GM23338 (cell line): ENCODE measurements around the gene ERC2. TPM values are rescaled to one million over a fixed set of nuclear protein-coding genes. Genes with fewer than 3 reads are reported as not detected.

Source experiments
- ATAC-seq: fragments of 200-7000 bp; cut with Tn5 transposase; 3 replicates; pipeline ENCODE4 v1.9.1; 2020
- DNase-seq: peaks from one replicate; pipeline ENCODE4 v3.0.0-alpha.2; 2015; ENCODE audit warnings: low spot score
- H2AFZ ChIP-seq: fragments of 200-600 bp; sonication (generic); 2 replicates; pipeline ENCODE4 v1.8.0; 2016; ENCODE audit warnings: antibody characterized with exemption, mild to moderate bottlenecking, moderate library complexity
- H3F3A ChIP-seq: fragments of 200-600 bp; sonication (generic); replicated peaks from 2 replicates; pipeline ENCODE4 v1.8.0; 2017; ENCODE audit warnings: antibody characterized with exemption, mixed run types, low read depth
- H3K27ac ChIP-seq: fragments of 200-600 bp; sonication (generic); 2 replicates; pipeline ENCODE4 v1.6.1; 2016; ENCODE audit warnings: low read depth
- H3K27me3 ChIP-seq: fragments of 200-600 bp; sonication (generic); 2 replicates; pipeline ENCODE4 v1.8.0; 2016; ENCODE audit warnings: mild to moderate bottlenecking, mixed run types, moderate library complexity; ENCODE audit not compliant: insufficient read depth
- H3K36me3 ChIP-seq: fragments of 200-600 bp; sonication (generic); 2 replicates; pipeline ENCODE4 v1.8.0; 2016; ENCODE audit warnings: mild to moderate bottlenecking; ENCODE audit not compliant: insufficient read depth
- H3K4me1 ChIP-seq: fragments of 200-600 bp; sonication (generic); 2 replicates; pipeline ENCODE4 v1.8.0; 2016; ENCODE audit warnings: mild to moderate bottlenecking, moderate library complexity; ENCODE audit not compliant: insufficient read depth
- H3K4me2 ChIP-seq: fragments of 200-600 bp; sonication (generic); 2 replicates; pipeline ENCODE4 v1.7.1; 2017; ENCODE audit warnings: mixed run types
- H3K4me3 ChIP-seq: fragments of 200-600 bp; sonication (generic); 2 replicates; pipeline ENCODE4 v1.6.1; 2016; ENCODE audit warnings: mixed run types
- H3K79me2 ChIP-seq: fragments of 200-600 bp; sonication (generic); replicated peaks from 2 replicates; pipeline ENCODE4 v1.8.0; 2017; ENCODE audit warnings: mild to moderate bottlenecking; ENCODE audit not compliant: insufficient read depth
- H3K9me2 ChIP-seq: fragments of 200-600 bp; sonication (generic); 2 replicates; pipeline ENCODE4 v1.8.0; 2017; ENCODE audit not compliant: insufficient read depth
- H4K20me1 ChIP-seq: fragments of 200-600 bp; sonication (generic); replicated peaks from 2 replicates; pipeline ENCODE4 v1.8.0; 2017; ENCODE audit warnings: mild to moderate bottlenecking; ENCODE audit not compliant: insufficient read depth
- H3K27ac Mint-ChIP-seq: 2 replicates; pipeline ENCODE4 v1.8.0; 2020; ENCODE audit warnings: inconsistent platforms, mild to moderate bottlenecking, moderate library complexity, mixed read lengths
- H3K27me3 Mint-ChIP-seq: 3 replicates; pipeline ENCODE4 v1.8.0; 2022; ENCODE audit warnings: low read depth, mild to moderate bottlenecking, moderate library complexity, mixed read lengths, inconsistent platforms; ENCODE audit not compliant: insufficient read depth, poor library complexity
- H3K36me3 Mint-ChIP-seq: 3 replicates; pipeline ENCODE4 v1.8.0; 2021; ENCODE audit warnings: low read depth, mild to moderate bottlenecking, inconsistent platforms, moderate library complexity, mixed read lengths
- H3K4me1 Mint-ChIP-seq: 3 replicates; pipeline ENCODE4 v1.8.0; 2020; ENCODE audit warnings: mild to moderate bottlenecking, inconsistent platforms, mixed read lengths
- H3K4me3 Mint-ChIP-seq: 3 replicates; pipeline ENCODE4 v1.8.0; 2021; ENCODE audit warnings: moderate library complexity, mild to moderate bottlenecking, inconsistent platforms, mixed read lengths
- H3K9me3 Mint-ChIP-seq: 3 replicates; pipeline ENCODE4 v1.8.0; 2020; ENCODE audit warnings: moderate library complexity, mild to moderate bottlenecking, inconsistent platforms, mixed read lengths
- CREB1 ChIP-seq: fragments of 250-450 bp; sonication (Bioruptor Pico); IDR thresholded peaks from 2 replicates; pipeline ENCODE4 v1.5.0; 2020; ENCODE audit warnings: low read depth, mild to moderate bottlenecking, moderate library complexity
- EZH2phosphoT487 ChIP-seq: fragments of 200-600 bp; sonication (generic); IDR thresholded peaks from one replicate; pipeline ENCODE4 v1.8.1; 2018; ENCODE audit warnings: antibody characterized with exemption; ENCODE audit not compliant: unreplicated experiment
- JUNB ChIP-seq: IDR thresholded peaks from one replicate; pipeline ENCODE4 v1.6.1; 2016; ENCODE audit warnings: antibody characterized with exemption; ENCODE audit not compliant: unreplicated experiment
- POLR2AphosphoS5 ChIP-seq: IDR thresholded peaks from 2 replicates; pipeline ENCODE4 v1.6.1; 2016; ENCODE audit warnings: antibody characterized with exemption, low read depth
- ZNF331 ChIP-seq: fragments of 250-450 bp; sonication (Bioruptor Pico); IDR thresholded peaks from 2 replicates; pipeline ENCODE4 v1.5.0; 2020; ENCODE audit warnings: low read depth, mild to moderate bottlenecking, moderate library complexity
- polyA plus RNA-seq: library from polyadenylated mRNA; unstranded; fragments of >200 nt; fragmentation: Nextera tagmentation; extraction: Ambion mirVana; gene quantifications from 2 replicates; pipeline ENCODE4 v1.2.1, GENCODE V29; 2016
- total RNA-seq: library from RNA; depleted of rRNA; stranded (reverse); fragments of >200 nt; shearing (Covaris generic); gene quantifications from 2 replicates; pipeline ENCODE4 v1.2.3, GENCODE V29; 2014
- TF ChIP-seq, protein P1 (sequence below), 2 experiments: fragments of 200-600 bp in 1 of 2; sonication (generic) in 1 of 2; conservative IDR thresholded peaks; 2 replicates each; pipeline versions ENCODE4 v1.5.1 to v1.6.1; 2016 to 2017; ENCODE audit warnings: antibody characterized with exemption in 2 of 2, low read depth in 2 of 2, mild to moderate bottlenecking in 2 of 2, moderate library complexity in 1 of 2
- TF ChIP-seq, protein P2 (sequence below): fragments of 250-450 bp; sonication (Bioruptor Pico); IDR thresholded peaks from 2 replicates; pipeline ENCODE4 v1.5.0; 2020; ENCODE audit warnings: mild to moderate bottlenecking, moderate library complexity

ERC2 gene
- total and polyA plus RNA-seq, 2 experiments from 2014 or later, result 11.8 to 13.7 TPM

DNA sequence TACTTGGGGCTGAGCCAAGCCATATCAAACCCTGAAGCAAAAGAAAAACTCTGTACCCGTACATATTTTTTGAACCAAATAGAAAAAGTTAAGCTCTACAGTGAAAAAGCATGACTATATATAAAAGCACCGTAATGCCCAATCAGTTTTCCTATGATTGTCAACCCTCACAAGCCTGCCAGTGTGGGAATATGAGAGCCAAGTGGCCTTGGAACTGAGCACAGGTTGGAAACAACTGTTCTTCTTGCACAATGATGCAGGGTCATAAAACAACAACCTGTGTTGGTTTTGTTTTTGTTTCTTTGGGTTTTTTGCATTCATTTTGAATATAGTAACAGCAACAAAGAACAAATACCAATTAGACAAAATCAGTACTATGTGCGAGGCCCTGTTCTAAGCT lies 3.5 kb upstream of the ERC2 start:
- Mint-ChIP-seq H3K4me1 (peaks cover 24% of the 10 kb centered on the region), H3K9me3 (no peaks in the 10 kb centered on the region), H3K27me3 (peaks cover 2% of the 10 kb centered on the region), H3K27ac (no peak overlapping the region), H3K36me3 (no peaks in the 10 kb centered on the region; the same call in 2 of the 3 replicates), H3K4me3 (no peak overlapping the region)
- Histone ChIP-seq H3K4me2 (no peak overlapping the region), H3K9me2 (0 out of 2 replicates have a peak, but pooled peaks cover 5% of the 10 kb centered on the region), H3K4me3 (no peak overlapping the region), H3K4me1 (peaks cover 16% of the 10 kb centered on the region), H3K27ac (no peak overlapping the region), H3K79me2 (0 out of 2 replicates have a peak, but pooled peaks cover under 1% of the 10 kb centered on the region), H2AFZ (no peak overlapping the region), H3F3A (0 out of 2 replicates have a peak, but pooled peaks cover 5% of the 10 kb centered on the region), H3K36me3 (no peaks in the 10 kb centered on the region), H4K20me1 (no peaks in the 10 kb centered on the region; the same call in 1 of the 2 replicates), H3K27me3 (no peaks in the 10 kb centered on the region)
- DNase-seq (no peak), ATAC-seq (no peak)
- TF ChIP-seq CREB1 (CRISPR knock-in tag) (no peak), ZNF331 (CRISPR knock-in tag) (no peak), EZH2phosphoT487 (no peak), JUNB (no peak), POLR2AphosphoS5 (no peak)
- TF ChIP-seq, protein P1, sequence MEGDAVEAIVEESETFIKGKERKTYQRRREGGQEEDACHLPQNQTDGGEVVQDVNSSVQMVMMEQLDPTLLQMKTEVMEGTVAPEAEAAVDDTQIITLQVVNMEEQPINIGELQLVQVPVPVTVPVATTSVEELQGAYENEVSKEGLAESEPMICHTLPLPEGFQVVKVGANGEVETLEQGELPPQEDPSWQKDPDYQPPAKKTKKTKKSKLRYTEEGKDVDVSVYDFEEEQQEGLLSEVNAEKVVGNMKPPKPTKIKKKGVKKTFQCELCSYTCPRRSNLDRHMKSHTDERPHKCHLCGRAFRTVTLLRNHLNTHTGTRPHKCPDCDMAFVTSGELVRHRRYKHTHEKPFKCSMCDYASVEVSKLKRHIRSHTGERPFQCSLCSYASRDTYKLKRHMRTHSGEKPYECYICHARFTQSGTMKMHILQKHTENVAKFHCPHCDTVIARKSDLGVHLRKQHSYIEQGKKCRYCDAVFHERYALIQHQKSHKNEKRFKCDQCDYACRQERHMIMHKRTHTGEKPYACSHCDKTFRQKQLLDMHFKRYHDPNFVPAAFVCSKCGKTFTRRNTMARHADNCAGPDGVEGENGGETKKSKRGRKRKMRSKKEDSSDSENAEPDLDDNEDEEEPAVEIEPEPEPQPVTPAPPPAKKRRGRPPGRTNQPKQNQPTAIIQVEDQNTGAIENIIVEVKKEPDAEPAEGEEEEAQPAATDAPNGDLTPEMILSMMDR (conservative IDR thresholded peaks at IDR 0.05; ENCODE audit: low read depth in 2 of 2), result no peak
- TF ChIP-seq, protein P2, sequence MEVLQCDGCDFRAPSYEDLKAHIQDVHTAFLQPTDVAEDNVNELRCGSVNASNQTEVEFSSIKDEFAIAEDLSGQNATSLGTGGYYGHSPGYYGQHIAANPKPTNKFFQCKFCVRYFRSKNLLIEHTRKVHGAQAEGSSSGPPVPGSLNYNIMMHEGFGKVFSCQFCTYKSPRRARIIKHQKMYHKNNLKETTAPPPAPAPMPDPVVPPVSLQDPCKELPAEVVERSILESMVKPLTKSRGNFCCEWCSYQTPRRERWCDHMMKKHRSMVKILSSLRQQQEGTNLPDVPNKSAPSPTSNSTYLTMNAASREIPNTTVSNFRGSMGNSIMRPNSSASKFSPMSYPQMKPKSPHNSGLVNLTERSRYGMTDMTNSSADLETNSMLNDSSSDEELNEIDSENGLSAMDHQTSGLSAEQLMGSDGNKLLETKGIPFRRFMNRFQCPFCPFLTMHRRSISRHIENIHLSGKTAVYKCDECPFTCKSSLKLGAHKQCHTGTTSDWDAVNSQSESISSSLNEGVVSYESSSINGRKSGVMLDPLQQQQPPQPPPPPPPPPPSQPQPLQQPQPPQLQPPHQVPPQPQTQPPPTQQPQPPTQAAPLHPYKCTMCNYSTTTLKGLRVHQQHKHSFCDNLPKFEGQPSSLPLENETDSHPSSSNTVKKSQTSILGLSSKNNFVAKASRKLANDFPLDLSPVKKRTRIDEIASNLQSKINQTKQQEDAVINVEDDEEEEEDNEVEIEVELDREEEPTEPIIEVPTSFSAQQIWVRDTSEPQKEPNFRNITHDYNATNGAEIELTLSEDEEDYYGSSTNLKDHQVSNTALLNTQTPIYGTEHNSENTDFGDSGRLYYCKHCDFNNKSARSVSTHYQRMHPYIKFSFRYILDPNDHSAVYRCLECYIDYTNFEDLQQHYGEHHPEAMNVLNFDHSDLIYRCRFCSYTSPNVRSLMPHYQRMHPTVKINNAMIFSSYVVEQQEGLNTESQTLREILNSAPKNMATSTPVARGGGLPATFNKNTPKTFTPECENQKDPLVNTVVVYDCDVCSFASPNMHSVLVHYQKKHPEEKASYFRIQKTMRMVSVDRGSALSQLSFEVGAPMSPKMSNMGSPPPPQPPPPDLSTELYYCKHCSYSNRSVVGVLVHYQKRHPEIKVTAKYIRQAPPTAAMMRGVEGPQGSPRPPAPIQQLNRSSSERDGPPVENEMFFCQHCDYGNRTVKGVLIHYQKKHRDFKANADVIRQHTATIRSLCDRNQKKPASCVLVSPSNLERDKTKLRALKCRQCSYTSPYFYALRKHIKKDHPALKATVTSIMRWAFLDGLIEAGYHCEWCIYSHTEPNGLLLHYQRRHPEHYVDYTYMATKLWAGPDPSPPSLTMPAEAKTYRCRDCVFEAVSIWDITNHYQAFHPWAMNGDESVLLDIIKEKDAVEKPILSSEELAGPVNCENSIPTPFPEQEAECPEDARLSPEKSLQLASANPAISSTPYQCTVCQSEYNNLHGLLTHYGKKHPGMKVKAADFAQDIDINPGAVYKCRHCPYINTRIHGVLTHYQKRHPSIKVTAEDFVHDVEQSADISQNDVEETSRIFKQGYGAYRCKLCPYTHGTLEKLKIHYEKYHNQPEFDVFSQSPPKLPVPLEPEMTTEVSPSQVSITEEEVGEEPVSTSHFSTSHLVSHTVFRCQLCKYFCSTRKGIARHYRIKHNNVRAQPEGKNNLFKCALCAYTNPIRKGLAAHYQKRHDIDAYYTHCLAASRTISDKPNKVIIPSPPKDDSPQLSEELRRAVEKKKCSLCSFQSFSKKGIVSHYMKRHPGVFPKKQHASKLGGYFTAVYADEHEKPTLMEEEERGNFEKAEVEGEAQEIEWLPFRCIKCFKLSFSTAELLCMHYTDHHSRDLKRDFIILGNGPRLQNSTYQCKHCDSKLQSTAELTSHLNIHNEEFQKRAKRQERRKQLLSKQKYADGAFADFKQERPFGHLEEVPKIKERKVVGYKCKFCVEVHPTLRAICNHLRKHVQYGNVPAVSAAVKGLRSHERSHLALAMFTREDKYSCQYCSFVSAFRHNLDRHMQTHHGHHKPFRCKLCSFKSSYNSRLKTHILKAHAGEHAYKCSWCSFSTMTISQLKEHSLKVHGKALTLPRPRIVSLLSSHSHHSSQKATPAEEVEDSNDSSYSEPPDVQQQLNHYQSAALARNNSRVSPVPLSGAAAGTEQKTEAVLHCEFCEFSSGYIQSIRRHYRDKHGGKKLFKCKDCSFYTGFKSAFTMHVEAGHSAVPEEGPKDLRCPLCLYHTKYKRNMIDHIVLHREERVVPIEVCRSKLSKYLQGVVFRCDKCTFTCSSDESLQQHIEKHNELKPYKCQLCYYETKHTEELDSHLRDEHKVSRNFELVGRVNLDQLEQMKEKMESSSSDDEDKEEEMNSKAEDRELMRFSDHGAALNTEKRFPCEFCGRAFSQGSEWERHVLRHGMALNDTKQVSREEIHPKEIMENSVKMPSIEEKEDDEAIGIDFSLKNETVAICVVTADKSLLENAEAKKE (CRISPR knock-in tag), result no peak
